ENCODE data around the gene ATXN7. TPM values are rescaled to one million over a fixed set of nuclear protein-coding genes. Genes with fewer than 3 reads are reported as not detected.
A peak's percentile ranks its signal among the peaks of the same experiment; 100 is the strongest.

Gene ATXN7
- total RNA-seq, 1 experiment from 2014 or later = 3.6 TPM

- H3K27ac ChIP-seq (ENCODE audit: low read length) = no peak overlapping the region
- H3K36me3 ChIP-seq (ENCODE audit: low read depth, low read length) = no peaks in the 10 kb centered on the region
- H3K27me3 ChIP-seq (ENCODE audit: low read length) = no peaks in the 10 kb centered on the region
- ChIA-PET CTCF (no interaction called here), POLR2A (ENCODE audit: unreplicated experiment) (no interaction called here)
- no peaks in the 10 kb centered on the region for H3K79me2 ChIP-seq (ENCODE audit: low read length)
- DNase-seq (peak; percentile 58), ATAC-seq (no peak)
- H4K20me1 ChIP-seq (ENCODE audit: low read length) = no peaks in the 10 kb centered on the region
- TF ChIP-seq EZH2 (IDR thresholded peaks at IDR 0.05; ENCODE audit: low read length, unreplicated experiment) (no peak), EZH2phosphoT487 (IDR thresholded peaks at IDR 0.05; ENCODE audit: borderline replicate concordance, low read length) (no peak), CTCF (conservative IDR thresholded peaks at IDR 0.05; ENCODE audit: low read depth, low read length) (no peak)
- intact Hi-C loops (cut with micrococcal nuclease) = no loop called here
- no peaks in the 10 kb centered on the region for H3K4me1 ChIP-seq (ENCODE audit: insufficient read depth, low read length)
- H3K9me2 ChIP-seq (replicated peaks; ENCODE audit: low read length) = no peaks in the 10 kb centered on the region
- BruUV-seq (replicated peaks) = no TSS peak
- no peak overlapping the region for H3K4me3 ChIP-seq (ENCODE audit: low read length)
- no peak overlapping the region for H3K9ac ChIP-seq (ENCODE audit: low read length)
- H3F3A ChIP-seq (ENCODE audit: low read length, unreplicated experiment) = no peaks in the 10 kb centered on the region
- H2AFZ ChIP-seq (ENCODE audit: low read length) = no peak overlapping the region
- no peaks in the 10 kb centered on the region for H3K9me3 ChIP-seq (ENCODE audit: low read length)
- H3K4me2 ChIP-seq (ENCODE audit: low read length) = no peak overlapping the region
Measured at GRCh38 chr3:63847718-63848450, 15.8 kb upstream of the ATXN7 start.

GRCh38 chr3:63849175-63849574 lies 14.5 kb upstream of the ATXN7 start:
- no peaks in the 10 kb centered on the region for H3K9me2 ChIP-seq (replicated peaks; ENCODE audit: low read length)
- no peaks in the 10 kb centered on the region for H3F3A ChIP-seq (ENCODE audit: low read length, unreplicated experiment)
- intact Hi-C loops (cut with micrococcal nuclease) = no loop called here
- no peaks in the 10 kb centered on the region for H4K20me1 ChIP-seq (ENCODE audit: low read length)
- DNase-seq = no peak
- no TSS peak for BruUV-seq (replicated peaks)
- H3K4me3 ChIP-seq (ENCODE audit: low read length) = no peak overlapping the region
- CTCF ChIA-PET = no interaction called here
- H3K27ac ChIP-seq (ENCODE audit: low read length) = no peak overlapping the region
- ATAC-seq = no peak
- no peaks in the 10 kb centered on the region for H3K79me2 ChIP-seq (ENCODE audit: low read length)
- no peak overlapping the region for H3K9ac ChIP-seq (ENCODE audit: low read length)
- no peaks in the 10 kb centered on the region for H3K36me3 ChIP-seq (ENCODE audit: low read depth, low read length)
- no peaks in the 10 kb centered on the region for H3K4me1 ChIP-seq (ENCODE audit: insufficient read depth, low read length)
- TF ChIP-seq EZH2phosphoT487 (IDR thresholded peaks at IDR 0.05; ENCODE audit: borderline replicate concordance, low read length) (no peak), CTCF (conservative IDR thresholded peaks at IDR 0.05; ENCODE audit: low read depth, low read length) (no peak)
- POLR2A ChIA-PET (ENCODE audit: unreplicated experiment) = no interaction called here
- no peak overlapping the region for H3K4me2 ChIP-seq (ENCODE audit: low read length)
- no peaks in the 10 kb centered on the region for H3K27me3 ChIP-seq (ENCODE audit: low read length)
- H3K9me3 ChIP-seq (ENCODE audit: low read length) = no peaks in the 10 kb centered on the region
- H2AFZ ChIP-seq (ENCODE audit: low read length) = no peak overlapping the region

- Histone ChIP-seq H3K27me3 (ENCODE audit: low read length) (no peaks in the 10 kb centered on the region), H3K27ac (ENCODE audit: low read length) (no peak overlapping the region), H4K20me1 (ENCODE audit: low read length) (no peaks in the 10 kb centered on the region), H3K4me1 (ENCODE audit: insufficient read depth, low read length) (no peaks in the 10 kb centered on the region), H3K9me3 (ENCODE audit: low read length) (no peaks in the 10 kb centered on the region), H3K36me3 (ENCODE audit: low read depth, low read length) (no peaks in the 10 kb centered on the region), H3K9ac (ENCODE audit: low read length) (no peak overlapping the region), H3K9me2 (replicated peaks; ENCODE audit: low read length) (no peaks in the 10 kb centered on the region), H3K79me2 (ENCODE audit: low read length) (no peaks in the 10 kb centered on the region), H2AFZ (ENCODE audit: low read length) (no peak overlapping the region), H3F3A (ENCODE audit: low read length, unreplicated experiment) (no peaks in the 10 kb centered on the region), H3K4me3 (ENCODE audit: low read length) (no peak overlapping the region), H3K4me2 (ENCODE audit: low read length) (no peak overlapping the region)
- ChIA-PET CTCF (no interaction called here), POLR2A (ENCODE audit: unreplicated experiment) (no interaction called here)
- no peak for TF ChIP-seq EZH2phosphoT487 (IDR thresholded peaks at IDR 0.05; ENCODE audit: borderline replicate concordance, low read length)
- TF ChIP-seq CTCF (conservative IDR thresholded peaks at IDR 0.05; ENCODE audit: low read depth, low read length) = no peak
- TF ChIP-seq EZH2 (IDR thresholded peaks at IDR 0.05; ENCODE audit: low read length, unreplicated experiment) = no peak
- DNase-seq = no peak
- BruUV-seq (replicated peaks) = no TSS peak
- intact Hi-C loops (cut with micrococcal nuclease) = no loop called here
- no peak for ATAC-seq
Measured at GRCh38 chr3:63851287-63851686, 12.4 kb upstream of the ATXN7 start.
